ENCODE measurements around the gene ZNF784. TPM values are rescaled to one million over a fixed set of nuclear protein-coding genes. Genes with fewer than 3 reads are reported as not detected.

Gene ZNF784
- total RNA-seq, 4 donors from 2014 or later, result 1.5 to 6.9 (median 1.9) TPM

DNA sequence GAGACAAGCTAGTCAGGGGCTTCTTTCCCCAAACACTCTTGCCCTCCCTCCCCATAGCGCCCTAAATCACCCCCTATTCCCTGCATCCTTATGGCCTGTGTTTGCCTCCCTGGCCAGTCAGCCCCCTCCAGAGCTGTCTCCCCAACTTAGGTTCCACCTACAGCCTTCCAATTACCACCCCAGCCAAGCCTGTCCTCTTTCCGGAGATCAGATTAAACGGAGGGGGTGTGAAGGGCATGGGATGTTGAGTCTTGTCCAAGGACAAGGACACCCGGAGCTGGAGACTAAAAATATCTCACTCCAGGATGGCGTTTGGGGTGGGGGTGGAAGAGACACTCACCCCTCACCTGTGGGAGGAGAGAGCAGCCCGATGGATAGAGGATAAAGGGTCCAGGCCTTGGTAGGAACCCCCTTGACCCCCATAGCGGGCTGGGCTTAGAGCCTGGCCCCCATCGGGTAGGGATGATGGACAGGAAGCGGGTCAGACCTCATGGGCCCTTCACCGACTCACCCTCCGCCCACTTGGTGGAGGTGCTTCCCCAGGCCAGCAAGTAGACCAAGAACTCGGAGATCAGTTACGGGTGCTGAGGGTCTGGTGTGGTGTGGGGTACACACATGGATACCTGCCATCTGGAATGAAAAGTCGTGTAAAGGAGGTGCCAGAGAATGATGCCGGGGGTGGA lies 12.9 kb downstream of the ZNF784 start:
- no peak for DNase-seq (ENCODE audit: low spot score in 2 of 2)
- Histone ChIP-seq H3K9me3 (no peaks in the 10 kb centered on the region), H3K27ac (no peak overlapping the region), H3K4me3 (no peak overlapping the region), H3K36me3 (peaks cover 0 to 61% (median 6%) of the 10 kb centered on the region in 3 donors), H3K4me1 (peaks cover 0 to 42% (median 4%) of the 10 kb centered on the region in 4 donors), H3K27me3 (no peaks in the 10 kb centered on the region)
- TF ChIP-seq EP300 (IDR thresholded peaks at IDR 0.05) (no peak), POLR2A (IDR thresholded peaks at IDR 0.05) (no peak)
- TF ChIP-seq, protein P1, sequence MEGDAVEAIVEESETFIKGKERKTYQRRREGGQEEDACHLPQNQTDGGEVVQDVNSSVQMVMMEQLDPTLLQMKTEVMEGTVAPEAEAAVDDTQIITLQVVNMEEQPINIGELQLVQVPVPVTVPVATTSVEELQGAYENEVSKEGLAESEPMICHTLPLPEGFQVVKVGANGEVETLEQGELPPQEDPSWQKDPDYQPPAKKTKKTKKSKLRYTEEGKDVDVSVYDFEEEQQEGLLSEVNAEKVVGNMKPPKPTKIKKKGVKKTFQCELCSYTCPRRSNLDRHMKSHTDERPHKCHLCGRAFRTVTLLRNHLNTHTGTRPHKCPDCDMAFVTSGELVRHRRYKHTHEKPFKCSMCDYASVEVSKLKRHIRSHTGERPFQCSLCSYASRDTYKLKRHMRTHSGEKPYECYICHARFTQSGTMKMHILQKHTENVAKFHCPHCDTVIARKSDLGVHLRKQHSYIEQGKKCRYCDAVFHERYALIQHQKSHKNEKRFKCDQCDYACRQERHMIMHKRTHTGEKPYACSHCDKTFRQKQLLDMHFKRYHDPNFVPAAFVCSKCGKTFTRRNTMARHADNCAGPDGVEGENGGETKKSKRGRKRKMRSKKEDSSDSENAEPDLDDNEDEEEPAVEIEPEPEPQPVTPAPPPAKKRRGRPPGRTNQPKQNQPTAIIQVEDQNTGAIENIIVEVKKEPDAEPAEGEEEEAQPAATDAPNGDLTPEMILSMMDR (IDR thresholded peaks at IDR 0.05), result no peak
- 77 to 81% methylated on average over 14 to 15 of the region's 15 CpGs for WGBS, 2 donors

DNA sequence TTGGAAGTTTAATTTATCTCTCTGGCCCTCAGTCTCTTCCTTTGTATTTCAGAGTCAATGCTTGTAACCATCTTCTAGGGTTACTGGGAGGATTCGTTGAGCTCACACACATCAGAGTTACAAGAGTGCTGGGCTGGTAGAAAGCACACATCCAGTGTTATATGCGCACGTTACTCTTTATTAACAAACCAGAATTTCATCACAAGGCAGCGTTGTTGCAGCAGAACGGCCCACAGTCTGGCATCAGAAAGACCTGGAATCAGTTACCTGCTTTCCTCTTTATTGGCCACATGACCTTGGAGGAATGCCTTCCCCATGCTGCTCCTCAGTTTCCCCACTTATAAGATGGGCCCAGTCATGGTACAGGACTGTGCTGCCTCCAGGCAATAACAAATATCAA lies 15.0 kb downstream of the ZNF784 start:
- no peak for DNase-seq (ENCODE audit: low spot score in 2 of 2)
- TF ChIP-seq POLR2A (IDR thresholded peaks at IDR 0.05) (no peak), EP300 (IDR thresholded peaks at IDR 0.05) (no peak)
- TF ChIP-seq, protein P1 (IDR thresholded peaks at IDR 0.05), result no peak
- Histone ChIP-seq H3K27me3 (no peaks in the 10 kb centered on the region), H3K36me3 (peaks cover 0 to 39% (median 0%) of the 10 kb centered on the region in 3 donors), H3K4me1 (peaks cover 0 to 55% (median 10%) of the 10 kb centered on the region in 4 donors), H3K9me3 (no peaks in the 10 kb centered on the region), H3K27ac (no peak overlapping the region), H3K4me3 (no peak overlapping the region)
- WGBS, 2 donors, result 91 to 95% methylated on average over 5 of the region's 5 CpGs

DNA sequence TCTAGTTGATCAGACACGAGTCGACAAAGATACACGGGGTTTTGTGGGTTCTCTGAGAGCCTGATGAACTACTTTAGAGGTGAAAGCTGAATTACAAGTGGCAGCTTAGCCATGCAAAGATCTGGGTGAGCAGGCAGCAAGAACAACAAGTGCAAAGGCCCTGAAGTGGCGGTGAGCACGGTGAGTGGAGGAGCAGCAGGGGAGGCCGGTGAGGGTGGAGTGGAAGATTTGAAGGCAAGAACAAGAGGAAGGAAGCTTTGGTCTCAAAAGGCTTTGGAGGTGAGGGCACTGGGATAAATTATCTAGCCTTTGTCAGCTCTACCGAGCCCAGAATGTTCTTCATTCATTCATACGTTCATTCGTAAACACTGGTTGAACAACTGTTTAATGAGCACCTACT lies 17.5 kb downstream of the ZNF784 start:
- Histone ChIP-seq H3K4me3 (peak overlapping the region in 1 of 4 donors; percentile 100), H3K27ac (peak overlapping the region in 1 of 4 donors; percentile 98), H3K9me3 (no peaks in the 10 kb centered on the region), H3K36me3 (peaks cover 0 to 36% (median 0%) of the 10 kb centered on the region in 3 donors), H3K27me3 (no peaks in the 10 kb centered on the region), H3K4me1 (peaks cover 0 to 60% (median 11%) of the 10 kb centered on the region in 4 donors)
- WGBS, 2 donors, result 64 to 70% methylated on average over 9 of the region's 9 CpGs
- DNase-seq (ENCODE audit: low spot score in 2 of 2), result no peak
- TF ChIP-seq, protein P1 (IDR thresholded peaks at IDR 0.05), result no peak
- TF ChIP-seq POLR2A (IDR thresholded peaks at IDR 0.05) (no peak), EP300 (IDR thresholded peaks at IDR 0.05) (no peak)

DNA sequence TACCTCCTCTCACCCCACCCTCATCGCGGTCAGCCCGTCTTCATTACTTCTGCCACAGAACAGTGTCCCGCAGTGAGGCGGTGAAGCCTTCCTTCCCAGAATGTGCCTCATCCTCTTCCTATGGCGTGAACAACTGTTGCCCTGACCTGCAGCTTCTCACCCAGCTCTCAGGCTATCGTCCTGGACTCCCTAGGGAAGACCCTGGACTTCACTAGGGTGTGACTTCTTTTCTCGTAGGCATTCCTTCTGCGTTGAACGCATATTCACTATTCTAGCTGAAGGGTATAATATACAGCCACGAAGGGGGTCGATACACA lies 17.9 kb downstream of the ZNF784 start:
- Histone ChIP-seq H3K27ac (peak overlapping the region; percentile 87 to 99 (median 96)), H3K4me3 (peak overlapping the region; percentile 71 to 100 (median 88)), H3K36me3 (peaks cover 0 to 36% (median 0%) of the 10 kb centered on the region in 3 donors), H3K4me1 (peaks cover 0 to 60% (median 11%) of the 10 kb centered on the region in 4 donors), H3K27me3 (no peaks in the 10 kb centered on the region), H3K9me3 (no peaks in the 10 kb centered on the region)
- 16 to 24% methylated on average over 12 of the region's 12 CpGs for WGBS, 2 donors
- no peak for DNase-seq (ENCODE audit: low spot score in 2 of 2)
- TF ChIP-seq, protein P1 (IDR thresholded peaks at IDR 0.05), result peak in 1 of 5 experiments; percentile 4
- no peak for TF ChIP-seq POLR2A (IDR thresholded peaks at IDR 0.05)

DNA sequence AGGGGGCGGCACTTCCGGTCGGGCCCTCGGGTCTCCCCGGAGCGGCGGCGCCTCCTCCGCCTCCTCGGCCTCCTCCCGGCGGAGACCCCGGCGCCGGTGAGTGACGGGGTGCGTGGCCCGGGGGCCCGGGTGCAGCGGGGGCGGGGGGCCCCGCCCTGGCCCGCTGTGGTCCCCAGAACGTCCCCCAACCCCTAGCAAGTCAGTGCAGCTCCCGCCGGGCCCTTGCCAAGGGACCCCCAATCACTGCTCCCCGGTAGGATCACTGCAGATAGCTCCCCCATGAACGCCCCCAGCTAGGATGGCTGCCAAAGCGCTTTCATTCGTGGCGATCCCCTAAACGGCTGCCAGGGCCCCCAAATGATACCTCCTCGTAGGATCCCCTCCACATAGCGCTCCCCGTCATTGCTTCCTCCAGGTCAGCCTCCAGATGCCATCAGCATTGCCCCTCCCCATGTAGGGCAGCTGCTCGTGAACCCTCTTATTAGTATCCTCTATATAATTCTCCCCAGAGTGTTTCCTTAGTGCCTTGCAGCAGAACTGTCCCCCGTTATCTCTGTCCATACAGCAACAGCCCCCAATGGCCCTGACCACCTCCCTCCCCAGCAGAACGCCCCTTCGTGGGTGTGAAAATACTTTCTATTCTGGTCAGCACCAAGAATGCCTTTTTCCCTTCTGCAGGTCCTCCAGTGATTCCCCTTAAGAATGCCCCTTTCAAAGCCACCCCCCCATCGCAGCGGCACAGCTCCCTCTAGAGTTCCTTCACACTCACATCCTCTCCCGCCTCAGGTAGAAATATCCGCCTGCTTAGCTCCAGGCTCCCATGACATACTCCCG lies 18.5 kb downstream of the ZNF784 start, which contains the start of gene ZNF865:
ZNF865 (plus strand) TSS at position 11 of the 834 bp plus-strand sequence. CDS start 7,972 bp downstream, outside the sequence.
- Histone ChIP-seq H3K4me3 (peak within 1 kb of the TSS; percentile 71 to 100 (median 88)), H3K27me3 (no peaks in the 10 kb centered on the region), H3K27ac (peak within 1 kb of the TSS; percentile 87 to 99 (median 96)), H3K4me1 (peaks cover 0 to 60% (median 14%) of the 10 kb centered on the region in 4 donors), H3K9me3 (no peaks in the 10 kb centered on the region), H3K36me3 (peaks cover 0 to 34% (median 0%) of the 10 kb centered on the region in 3 donors)
- no peak for TF ChIP-seq EP300 (IDR thresholded peaks at IDR 0.05)
- TF ChIP-seq POLR2A (IDR thresholded peaks at IDR 0.05), result no peak
- TF ChIP-seq, protein P1 (IDR thresholded peaks at IDR 0.05), result peak; percentile 50 to 67 (median 62)
- WGBS, 2 donors, result 1% methylated on average over 21 to 36 of the region's 44 CpGs
- peak in 1 of 2 donors; percentile 67 for DNase-seq (ENCODE audit: low spot score in 2 of 2)

Measured in tibial nerve (tissue), 4 donors.